ENCODE results near the gene KIF16B. TPM values are rescaled to one million over a fixed set of nuclear protein-coding genes. Genes with fewer than 3 reads are reported as not detected.

KIF16B gene
- total and polyA plus RNA-seq, 2 of the 8 experiments (the other 6 are each of a cell fraction or from before 2014, with no cell fraction given): 3.0 to 9.2 TPM

- Histone ChIP-seq H4K91ac (replicated peaks; ENCODE audit: insufficient read length, low read length) (no peak overlapping the region), H3K56ac (replicated peaks; ENCODE audit: insufficient read length, low read depth, low read length) (no peak overlapping the region), H3K23ac (ENCODE audit: insufficient read length) (no peak overlapping the region), H3K79me2 (ENCODE audit: control insufficient read depth in 1 of 2, insufficient read depth in 2 of 2, low read length in 2 of 2) (no peaks in the 10 kb centered on the region), H3K4me2 (ENCODE audit: insufficient read depth in 1 of 2, low read depth in 2 of 2, low read length in 2 of 2) (no peak overlapping the region), H3K36me3 (ENCODE audit: control insufficient read depth in 2 of 4, insufficient read depth in 4 of 4, low read length in 3 of 4) (no peaks in the 10 kb centered on the region), H3K4me3 (ENCODE audit: extremely low read depth in 1 of 4, insufficient read depth in 2 of 4, low read depth in 3 of 4, low read length in 4 of 4) (no peak overlapping the region), H2AFZ (ENCODE audit: low read length) (no peak overlapping the region), H2BK5ac (ENCODE audit: low read depth, low read length) (no peak overlapping the region), H3K27ac (ENCODE audit: low read depth, low read length) (no peak overlapping the region; the same call in 1 of the 2 replicates), H3K23me2 (ENCODE audit: low read depth, low read length) (no peaks in the 10 kb centered on the region), H3K9me3 (ENCODE audit: insufficient read depth in 2 of 2, low read depth in 1 of 2, low read length in 1 of 2) (no peaks in the 10 kb centered on the region), H2BK15ac (ENCODE audit: low read length) (no peak overlapping the region), H3K18ac (ENCODE audit: extremely low read depth, low read length) (no peak overlapping the region), H2AK5ac (ENCODE audit: low read depth, low read length) (no peak overlapping the region), H2BK20ac (ENCODE audit: low read length) (no peak overlapping the region), H3K9ac (replicated peaks in 1 of 4; ENCODE audit: extremely low read depth in 1 of 4, low read depth in 3 of 4, low read length in 3 of 4) (no peak overlapping the region), H4K20me1 (replicated peaks in 1 of 2; ENCODE audit: control insufficient read depth in 1 of 2, insufficient read depth in 2 of 2, low read length in 2 of 2) (no peaks in the 10 kb centered on the region), H2BK120ac (replicated peaks; ENCODE audit: low read depth, low read length) (no peak overlapping the region), H3K14ac (ENCODE audit: insufficient read length) (no peak overlapping the region), H3K4ac (replicated peaks; ENCODE audit: insufficient read length, low read depth, low read length) (no peak overlapping the region), H3K27me3 (replicated peaks in 1 of 4; ENCODE audit: control insufficient read depth in 3 of 4, extremely low read depth in 1 of 4, insufficient read depth in 3 of 4, low read length in 3 of 4) (no peaks in the 10 kb centered on the region), H4K5ac (ENCODE audit: insufficient read length, low read depth, low read length) (no peak overlapping the region), H3K79me1 (ENCODE audit: low read depth, low read length) (no peaks in the 10 kb centered on the region; the same call in 1 of the 2 replicates), H2BK12ac (ENCODE audit: low read depth, low read length) (no peak overlapping the region), H4K8ac (ENCODE audit: extremely low read depth, insufficient read depth, low read length) (no peak overlapping the region), H3K4me1 (replicated peaks in 1 of 4; ENCODE audit: control insufficient read depth in 3 of 4, insufficient read depth in 4 of 4, low read length in 3 of 4) (peaks cover 0 to 2% (median 0%) of the 10 kb centered on the region in 4 experiments; a peak in 1 of 7 replicates)
- POLR2A ChIA-PET (ENCODE audit: partially characterized antibody): no interaction called here
- CTCF ChIA-PET (ENCODE audit: partially characterized antibody): interaction anchor here (1.4 kb wide), 1 partner anchor 478 kb away, joined by 3 read pairs; no protein-coding TSS in a partner anchor
- FAIRE-seq: no peak
- no peak for DNase-seq (ENCODE audit: low read depth in 1 of 2, low spot score in 2 of 2)
- WGBS, 2 experiments (ENCODE audit: extremely low coverage in 1 of 2, insufficient coverage in 1 of 2, insufficient read length in 1 of 2, insufficient replicate concordance in 2 of 2, low coverage in 1 of 2, low lambda C conversion rate in 2 of 2, missing lambda C conversion rate in 1 of 2): 92% methylated on average over 5 of the region's 6 CpGs; no CpG with 5 or more reads in 1 of the 2 experiments
- TF ChIP-seq TCF12 (IDR thresholded peaks at IDR 0.05; ENCODE audit: low read depth, low read length): no peak
- no peak for TF ChIP-seq SIRT6 (IDR thresholded peaks at IDR 0.05; ENCODE audit: low read length)
- no peak for TF ChIP-seq ATF3 (IDR thresholded peaks at IDR 0.05; ENCODE audit: insufficient read depth, low read depth, low read length)
- TF ChIP-seq BCL11A (IDR thresholded peaks at IDR 0.05; ENCODE audit: low read depth in 2 of 2, low read length in 2 of 2): no peak
- no peak for TF ChIP-seq ZNF274 (IDR thresholded peaks at IDR 0.05; ENCODE audit: borderline replicate concordance, extremely low read depth, low read length)
- TF ChIP-seq CBX8 (IDR thresholded peaks at IDR 0.05; ENCODE audit: borderline replicate concordance, low read depth, low read length): no peak
- TF ChIP-seq RFX5 (IDR thresholded peaks at IDR 0.05; ENCODE audit: borderline replicate concordance, low read depth, low read length): no peak
- no peak for TF ChIP-seq HDAC2 (IDR thresholded peaks at IDR 0.05; ENCODE audit: borderline replicate concordance in 1 of 2, low read depth in 2 of 2, low read length in 2 of 2)
- no peak for TF ChIP-seq PHF8 (conservative IDR thresholded peaks at IDR 0.05; ENCODE audit: low read depth, low read length)
Observed at GRCh38 chr20:16283307-16283706, 289.9 kb downstream of the KIF16B start.

Data from H1 (cell line).